Measurements from ENCODE around the gene JARID2. TPM values are rescaled to one million over a fixed set of nuclear protein-coding genes. Genes with fewer than 3 reads are reported as not detected.

The JARID2 gene
- total and polyA plus RNA-seq, 10 of the 15 experiments (the other 5 are each of a cell fraction or from before 2014, with no cell fraction given), result 4.2 to 21.6 (median 11.7) TPM

DNA sequence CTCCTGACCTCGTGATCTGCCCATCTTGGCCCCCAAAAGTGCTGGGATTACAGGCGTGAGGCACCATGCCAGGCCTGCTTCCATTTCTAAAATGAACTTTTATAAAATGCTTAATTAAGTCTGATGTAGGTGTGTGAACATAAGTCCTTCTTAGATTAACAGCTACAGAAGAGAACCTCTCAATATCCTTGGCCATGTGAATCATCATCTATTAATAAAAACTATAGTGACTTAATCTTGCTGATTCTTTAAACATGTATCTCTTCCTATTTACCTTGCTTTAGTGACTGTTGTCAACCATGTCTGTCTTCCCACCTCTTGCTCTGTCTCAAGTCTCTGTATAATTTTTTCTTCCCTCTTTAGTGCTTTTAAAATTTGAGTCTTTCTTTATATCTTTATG, 127.1 kb downstream of the JARID2 start:
- ATAC-seq, result no peak
- Histone ChIP-seq H3K27me3 (replicated peaks in 1 of 2; ENCODE audit: control insufficient read depth in 2 of 2, insufficient read depth in 2 of 2, low read length in 1 of 2) (no peaks in the 10 kb centered on the region), H3K27ac (ENCODE audit: control insufficient read depth, insufficient read depth) (no peak overlapping the region), H3K9me3 (replicated peaks; ENCODE audit: control insufficient read depth, insufficient read depth, low read length) (no peaks in the 10 kb centered on the region), H3K4me1 (ENCODE audit: control insufficient read depth, insufficient read depth, low read length) (no peaks in the 10 kb centered on the region; the same call in 1 of the 2 replicates), H2AFZ (ENCODE audit: control insufficient read depth, low read depth, low read length) (no peak overlapping the region), H3K9ac (ENCODE audit: control insufficient read depth, insufficient read depth, low read length) (no peak overlapping the region), H4K20me1 (ENCODE audit: control insufficient read depth, insufficient read depth) (no peaks in the 10 kb centered on the region; the same call in 1 of the 2 replicates), H3K79me2 (ENCODE audit: control insufficient read depth, insufficient read depth, low read length) (peaks cover 82% of the 10 kb centered on the region), H3K36me3 (ENCODE audit: control insufficient read depth in 2 of 2, insufficient read depth in 2 of 2, low read length in 1 of 2) (peaks cover 7 to 8% of the 10 kb centered on the region in 2 experiments), H3K4me3 (no peak overlapping the region), H3K4me2 (ENCODE audit: control insufficient read depth, insufficient read depth) (no peak overlapping the region)
- CTCF ChIA-PET, result interaction anchor here (0.9 kb wide), 1 partner anchor 65 kb away, joined by 3 read pairs; no protein-coding TSS in a partner anchor
- no peak for FAIRE-seq
- BruUV-seq (replicated peaks), result no TSS peak
- in situ Hi-C loops (cut with MboI) (no loop called here), intact Hi-C loops (cut with micrococcal nuclease; ENCODE audit: unreplicated experiment) (no loop called here)
- DNase-seq (ENCODE audit: low read depth, low spot score), result no peak
- 47% methylated on average over 2 of the region's 2 CpGs for WGBS (ENCODE audit: insufficient coverage, insufficient replicate concordance, low lambda C conversion rate, missing lambda C conversion rate)
- RAD21 ChIA-PET (ENCODE audit: unreplicated experiment), result interaction anchor here (0.8 to 1.0 kb wide), 2 partner anchors 13 to 15 kb away, joined by 3 read pairs; no protein-coding TSS in a partner anchor
- POLR2A ChIA-PET, result no interaction called here
- TF ChIP-seq BRCA1 (IDR thresholded peaks at IDR 0.05; ENCODE audit: low read depth, low read length) (no peak), HDAC6 (IDR thresholded peaks at IDR 0.05; ENCODE audit: unreplicated experiment) (no peak), POLR2A (IDR thresholded peaks at IDR 0.05; ENCODE audit: low read depth, low read length) (no peak), IKZF1 (conservative IDR thresholded peaks at IDR 0.05) (no peak), PRDM15 (CRISPR knock-in tag; IDR thresholded peaks at IDR 0.05) (no peak), JUNB (IDR thresholded peaks at IDR 0.05) (no peak), RUNX3 (IDR thresholded peaks at IDR 0.05; ENCODE audit: low read length) (no peak), CUX1 (IDR thresholded peaks at IDR 0.05; ENCODE audit: insufficient replicate concordance, low read depth, low read length) (no peak), TCF12 (IDR thresholded peaks at IDR 0.05; ENCODE audit: low read depth, low read length) (no peak), E4F1 (IDR thresholded peaks at IDR 0.05; ENCODE audit: borderline replicate concordance, partially characterized antibody) (no peak), CTCF (IDR thresholded peaks at IDR 0.05 in 2 of 3, conservative IDR thresholded peaks at IDR 0.05 in 1 of 3; ENCODE audit: control insufficient read depth in 2 of 3, extremely low read depth in 1 of 3, insufficient read depth in 1 of 3, low read depth in 3 of 3, low read length in 3 of 3) (no peak)
- SMC1A ChIA-PET (ENCODE audit: uncharacterized antibody, unreplicated experiment), result no interaction called here
